ENCODE data around the gene CYSLTR1.
"Not testable (repeated sequence)": the region's sequence is repeated elsewhere in the genome, so short reads cannot be mapped to it uniquely, and the experiment has no call there.

Gene CYSLTR1, protein sequence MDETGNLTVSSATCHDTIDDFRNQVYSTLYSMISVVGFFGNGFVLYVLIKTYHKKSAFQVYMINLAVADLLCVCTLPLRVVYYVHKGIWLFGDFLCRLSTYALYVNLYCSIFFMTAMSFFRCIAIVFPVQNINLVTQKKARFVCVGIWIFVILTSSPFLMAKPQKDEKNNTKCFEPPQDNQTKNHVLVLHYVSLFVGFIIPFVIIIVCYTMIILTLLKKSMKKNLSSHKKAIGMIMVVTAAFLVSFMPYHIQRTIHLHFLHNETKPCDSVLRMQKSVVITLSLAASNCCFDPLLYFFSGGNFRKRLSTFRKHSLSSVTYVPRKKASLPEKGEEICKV

GRCh38 chrX:78327370-78328086 is at the start of gene CYSLTR1:
Gene CYSLTR1, minus strand, starts transcription at chrX:78327611. Its CDS starts 53,865 bp downstream, at chrX:78273746.
- peak; percentile 53 for DNase-seq

- DNase-seq, result peak; percentile 1
Measured at GRCh38 chrX:78377186-78377585, 49.8 kb upstream of the CYSLTR1 start.

DNA sequence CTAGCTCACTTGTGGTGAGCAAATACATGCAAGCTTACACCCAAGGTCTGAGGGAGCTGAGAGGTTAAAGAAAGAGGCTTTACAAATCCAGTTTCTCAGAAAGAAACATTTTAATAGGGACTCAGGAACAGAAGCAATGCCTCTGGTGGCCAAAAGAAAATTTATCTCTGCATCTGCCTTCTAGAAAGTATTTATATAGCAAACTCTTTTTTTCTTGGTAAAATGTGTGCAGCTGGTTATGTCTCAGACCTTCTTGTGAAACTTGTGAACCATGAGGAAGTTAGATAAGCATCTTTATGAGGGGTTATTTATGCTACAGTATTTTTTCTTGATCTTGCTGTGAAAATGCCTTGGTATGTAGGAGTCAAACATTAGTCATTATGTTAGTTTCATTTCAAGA is 48.5 kb upstream of the CYSLTR1 start:
- peak; percentile 42 for DNase-seq

- no peak for DNase-seq
Measured at GRCh38 chrX:78366576-78366975, 39.2 kb upstream of the CYSLTR1 start.

GRCh38 chrX:78357342-78358055 is 30.1 kb upstream of the CYSLTR1 start:
- DNase-seq, result no peak

DNA sequence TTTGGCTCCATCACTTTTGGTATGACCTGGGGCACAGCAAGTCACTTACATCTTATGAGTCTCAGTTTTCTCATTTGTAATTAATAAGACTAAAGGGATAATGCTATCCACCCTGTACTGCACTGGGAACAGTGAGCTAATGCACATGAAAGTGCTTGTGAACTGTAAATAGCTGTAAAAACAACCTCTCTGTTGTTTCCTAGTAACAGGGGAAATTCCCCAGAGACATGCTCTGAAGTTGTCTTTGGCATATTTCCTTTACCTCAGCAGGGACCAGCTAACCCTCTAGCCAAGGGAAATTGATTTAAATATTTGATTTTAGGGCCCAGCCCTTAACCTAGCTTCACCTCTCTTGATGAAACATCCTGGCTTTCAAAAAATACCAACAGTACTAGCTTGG is 6.1 kb upstream of the CYSLTR1 start:
- no peak for DNase-seq

- no peak for DNase-seq
Measured at GRCh38 chrX:78331708-78332107, 4.3 kb upstream of the CYSLTR1 start.

DNA sequence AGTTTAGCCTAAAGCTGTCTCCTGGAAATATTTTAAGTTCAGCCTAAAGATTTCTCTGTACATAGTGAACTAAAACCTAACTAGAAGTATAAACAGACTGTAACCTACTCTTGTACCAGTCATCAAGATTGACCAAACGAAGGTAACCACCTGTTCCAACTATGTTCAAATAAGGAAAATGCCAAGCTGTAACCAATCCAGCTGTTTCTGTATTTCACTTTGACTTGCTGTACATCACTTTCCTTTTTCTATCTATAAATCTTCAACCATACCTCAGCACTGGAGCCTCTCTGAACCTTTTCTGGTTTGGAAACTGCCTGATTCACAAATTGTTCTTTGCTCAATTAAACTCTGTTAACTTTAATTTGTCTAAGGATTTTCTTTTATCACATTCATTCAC is 3.1 kb upstream of the CYSLTR1 start:
- DNase-seq, result no peak

DNA sequence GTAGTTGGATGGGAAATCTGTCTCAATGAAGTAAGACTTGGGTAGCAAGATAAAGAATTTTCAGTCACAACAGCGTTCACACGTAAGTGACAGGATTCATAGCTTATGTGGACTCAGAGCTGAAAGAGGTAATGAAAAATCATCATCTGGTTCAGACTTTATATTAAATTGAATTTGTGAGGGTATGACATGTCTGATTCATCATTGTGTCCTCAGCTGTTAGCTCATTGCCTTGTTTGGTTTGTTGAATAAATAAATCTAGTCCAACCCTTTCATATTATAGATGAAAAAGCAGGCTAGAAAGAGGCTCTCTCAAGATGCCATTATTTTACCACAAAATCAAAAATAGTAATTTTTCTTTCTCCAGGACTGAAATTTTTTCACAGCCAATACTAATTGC is 2.7 kb upstream of the CYSLTR1 start:
- no peak for DNase-seq

GRCh38 chrX:78329486-78329885 is 2.1 kb upstream of the CYSLTR1 start:
- no peak for DNase-seq

GRCh38 chrX:78326401-78326800 is 1.0 kb downstream of the CYSLTR1 start:
- no peak for DNase-seq

DNA sequence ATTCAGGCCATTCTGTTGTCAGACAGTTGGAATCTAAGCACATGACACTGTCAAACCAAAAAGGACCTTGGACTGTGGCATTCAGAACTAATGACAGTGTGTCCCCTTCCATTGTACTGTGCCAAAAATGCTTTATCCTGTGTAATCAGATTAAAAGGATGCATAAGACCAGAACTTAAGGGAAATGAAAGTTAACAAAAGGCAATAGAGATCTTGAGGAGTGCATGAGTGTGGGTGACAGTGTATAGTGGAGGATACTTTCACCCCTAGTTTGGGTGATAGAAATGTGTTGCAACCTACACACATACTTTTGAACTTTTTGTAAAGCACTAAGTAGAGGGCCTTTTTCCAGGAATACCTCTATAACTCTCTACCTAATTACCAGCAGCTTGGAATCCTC is 4.5 kb downstream of the CYSLTR1 start:
- no peak for DNase-seq

DNA sequence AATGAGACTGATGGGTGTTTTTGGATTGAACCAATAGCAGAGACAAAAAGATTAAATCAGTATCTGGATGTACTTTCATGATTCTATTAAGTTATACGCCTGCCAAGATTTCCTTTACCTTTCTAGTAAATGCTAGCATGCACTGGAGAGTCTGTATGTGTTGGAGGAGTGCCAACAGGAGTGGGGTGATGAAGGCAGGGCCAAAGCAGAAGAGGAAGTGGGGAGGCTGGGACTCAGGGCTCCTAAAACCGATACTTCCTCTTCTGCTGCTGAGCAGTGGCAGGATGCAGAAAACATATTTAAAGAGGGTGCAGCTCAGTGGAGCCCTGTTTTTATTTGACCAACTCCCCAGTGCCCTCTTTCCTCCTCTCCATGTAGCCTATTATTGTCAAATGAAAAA is 5.6 kb downstream of the CYSLTR1 start:
- peak; percentile 73 for DNase-seq

GRCh38 chrX:78316265-78316664 is 11.1 kb downstream of the CYSLTR1 start:
- DNase-seq, result no peak

GRCh38 chrX:78315745-78316144 is 11.7 kb downstream of the CYSLTR1 start:
- DNase-seq, result no peak

DNA sequence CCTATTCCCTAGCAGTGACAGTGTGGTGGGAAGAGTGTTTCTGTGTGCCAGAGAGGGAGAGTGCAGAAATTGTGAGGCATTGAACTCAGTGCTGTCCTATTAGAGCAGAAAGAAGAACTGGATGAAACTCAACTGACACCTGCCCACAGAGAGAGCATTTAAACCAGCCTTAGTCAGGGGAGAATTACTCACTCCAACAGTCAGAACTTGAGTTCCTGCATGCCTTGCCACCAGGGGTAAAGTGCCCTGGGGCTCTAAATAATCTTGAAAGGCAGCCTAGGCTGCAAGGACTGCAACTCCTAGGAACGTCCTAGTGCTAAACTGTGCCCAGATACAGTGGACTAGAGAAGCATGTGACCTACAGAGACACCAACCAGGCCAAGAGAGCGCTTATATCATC is 12.8 kb downstream of the CYSLTR1 start:
- DNase-seq, result peak; percentile 36

DNA sequence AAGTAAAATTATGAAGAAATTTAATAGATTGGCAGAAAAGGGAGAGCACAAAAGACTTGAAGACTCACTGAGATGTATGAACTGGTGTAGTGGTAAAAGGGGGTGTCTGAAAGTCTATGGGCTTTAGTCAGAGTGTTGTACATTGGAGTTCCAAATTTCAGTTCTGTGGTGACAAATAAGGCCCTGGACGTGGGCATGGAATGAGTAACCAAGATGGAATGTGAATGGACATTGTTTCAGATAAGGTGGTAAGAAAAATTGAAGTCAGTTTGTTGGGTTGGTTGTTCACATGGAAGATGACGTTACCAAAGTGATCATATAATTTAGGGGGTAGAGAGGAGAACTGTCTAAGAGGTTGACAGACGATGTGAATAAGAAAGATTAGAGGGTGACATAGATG is 13.9 kb downstream of the CYSLTR1 start:
- DNase-seq, result no peak

DNA sequence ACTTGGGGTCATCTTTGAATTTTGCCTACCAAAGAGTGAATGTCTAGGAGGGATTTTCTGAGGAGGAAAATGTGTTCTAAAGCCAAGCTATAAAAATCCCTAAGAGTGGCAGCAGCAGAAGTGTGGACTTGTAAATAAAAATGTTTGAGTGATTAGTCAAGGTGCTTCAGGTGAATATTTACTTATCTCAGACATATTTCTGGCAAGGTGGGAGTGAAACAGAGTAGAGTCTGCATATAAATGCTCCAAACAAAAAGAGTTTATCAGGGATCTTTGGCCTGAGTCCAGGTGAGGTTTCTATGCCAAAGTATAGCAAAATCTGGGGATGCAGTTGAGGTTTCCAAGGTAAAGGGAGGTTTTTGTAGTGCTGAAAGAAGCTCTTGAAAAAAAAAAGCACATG is 19.7 kb downstream of the CYSLTR1 start:
- DNase-seq, result no peak

DNA sequence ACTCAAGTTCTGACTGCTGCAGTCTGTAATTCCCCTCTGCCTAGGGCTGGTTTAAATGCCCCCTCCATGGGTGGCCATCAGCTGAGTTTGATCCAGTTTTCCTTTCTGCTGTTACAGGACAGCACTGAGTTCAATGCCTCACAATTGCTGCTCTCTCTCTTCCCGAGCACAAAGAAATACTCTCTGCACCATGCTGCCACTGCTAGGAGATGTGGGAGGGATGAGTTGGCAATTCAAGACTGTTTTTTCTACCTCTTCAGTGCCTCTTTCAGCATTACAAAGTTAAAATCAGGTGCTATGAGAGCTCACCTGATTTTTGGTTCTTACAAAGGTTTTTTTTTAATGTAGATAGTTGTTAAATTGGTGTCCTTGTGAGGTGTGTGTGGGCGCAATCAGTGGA is 24.3 kb downstream of the CYSLTR1 start:
- no peak for DNase-seq

DNA sequence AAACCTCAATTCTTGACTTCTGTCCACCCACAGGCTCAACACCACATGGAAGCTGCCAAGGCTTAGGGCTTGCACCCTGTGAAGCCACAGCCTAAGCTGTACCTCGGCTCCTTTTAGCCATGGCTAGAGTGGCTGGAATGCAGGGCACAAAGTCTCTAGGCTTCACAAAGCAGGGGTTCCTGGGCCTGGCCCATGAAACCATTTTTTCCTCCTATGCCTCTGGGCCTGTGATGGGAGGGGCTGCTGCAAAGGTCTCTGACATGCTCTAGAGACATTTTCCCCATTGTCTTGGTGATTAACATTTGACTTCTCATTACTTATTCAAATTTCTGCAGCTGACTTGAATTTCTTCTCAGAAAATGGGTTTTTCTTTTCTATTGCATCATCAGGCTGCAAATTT is 26.5 kb downstream of the CYSLTR1 start:
- not testable (repeated sequence) for DNase-seq

DNA sequence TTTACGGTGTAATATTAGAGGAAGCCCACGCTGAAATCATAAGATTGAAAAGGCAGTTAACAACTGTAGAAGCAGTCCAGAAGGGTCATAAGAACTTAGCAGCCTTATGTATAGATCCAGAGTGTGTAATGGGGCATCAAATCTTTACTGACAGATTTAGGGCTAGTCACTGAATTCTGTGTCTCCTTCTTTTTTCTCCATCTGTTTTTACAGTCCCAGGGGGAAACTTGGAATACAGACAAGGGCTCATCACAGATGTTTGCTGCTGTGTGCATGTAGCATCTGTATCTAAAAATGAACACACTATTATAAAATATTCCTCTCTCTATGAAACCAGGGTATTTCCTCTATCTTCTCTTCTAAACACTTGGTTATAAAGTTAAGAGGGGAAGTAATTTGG is 43.9 kb downstream of the CYSLTR1 start:
- DNase-seq, result no peak

GRCh38 chrX:78237127-78237526 is 90.3 kb downstream of the CYSLTR1 start:
- peak; percentile 0 for DNase-seq

- not testable (repeated sequence) for DNase-seq
Measured at GRCh38 chrX:78226047-78226446, 101.4 kb downstream of the CYSLTR1 start.

Measured in suppressor macrophage treated with lipopolysaccharide for 4 hours (primary cell).